ENCODE measurements around the gene NHERF1.

DNA sequence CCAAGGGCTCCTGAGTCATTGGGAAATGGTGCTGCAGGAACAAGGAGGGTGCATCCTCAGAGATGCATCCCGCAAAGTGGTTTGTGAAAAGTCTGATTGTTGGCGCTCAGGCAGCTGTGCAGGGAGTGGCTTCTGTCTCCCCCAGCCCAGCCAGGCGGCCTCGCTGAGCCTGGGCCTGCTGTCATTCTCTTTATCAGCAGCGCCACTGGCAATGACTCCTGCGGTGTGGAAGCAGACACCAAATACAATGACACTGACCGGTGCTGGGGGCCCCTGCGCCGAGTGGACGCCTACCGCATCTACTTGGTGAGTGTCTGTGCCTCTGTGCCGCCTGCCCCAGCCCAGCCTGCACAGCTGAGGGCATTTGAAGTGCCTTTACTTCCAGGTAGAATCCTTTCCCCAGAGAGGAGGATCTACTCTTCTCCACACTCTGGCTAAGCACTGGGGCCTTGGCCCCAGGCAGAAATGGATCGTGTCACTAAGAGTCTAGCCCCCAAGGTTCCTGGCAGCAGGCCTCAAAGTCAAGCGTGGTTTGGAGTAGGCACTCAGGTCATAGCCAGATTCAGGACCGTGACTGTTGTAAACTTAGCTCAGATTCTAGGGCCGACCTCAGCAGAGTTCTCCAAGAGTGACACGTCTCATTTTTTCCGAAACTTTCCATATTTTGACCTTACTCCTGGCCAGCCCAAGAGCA is 47.0 kb downstream of the NHERF1 start:
- TF ChIP-seq, protein P1, sequence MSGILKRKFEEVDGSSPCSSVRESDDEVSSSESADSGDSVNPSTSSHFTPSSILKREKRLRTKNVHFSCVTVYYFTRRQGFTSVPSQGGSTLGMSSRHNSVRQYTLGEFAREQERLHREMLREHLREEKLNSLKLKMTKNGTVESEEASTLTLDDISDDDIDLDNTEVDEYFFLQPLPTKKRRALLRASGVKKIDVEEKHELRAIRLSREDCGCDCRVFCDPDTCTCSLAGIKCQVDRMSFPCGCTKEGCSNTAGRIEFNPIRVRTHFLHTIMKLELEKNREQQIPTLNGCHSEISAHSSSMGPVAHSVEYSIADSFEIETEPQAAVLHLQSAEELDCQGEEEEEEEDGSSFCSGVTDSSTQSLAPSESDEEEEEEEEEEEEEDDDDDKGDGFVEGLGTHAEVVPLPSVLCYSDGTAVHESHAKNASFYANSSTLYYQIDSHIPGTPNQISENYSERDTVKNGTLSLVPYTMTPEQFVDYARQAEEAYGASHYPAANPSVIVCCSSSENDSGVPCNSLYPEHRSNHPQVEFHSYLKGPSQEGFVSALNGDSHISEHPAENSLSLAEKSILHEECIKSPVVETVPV (CRISPR knock-in tag; IDR thresholded peaks at IDR 0.05): no peak
- TF ChIP-seq ARNTL (CRISPR knock-in tag; IDR thresholded peaks at IDR 0.05; ENCODE audit: borderline replicate concordance, low read depth): no peak
- no peak for TF ChIP-seq RARB (CRISPR knock-in tag; IDR thresholded peaks at IDR 0.05)
- TF ChIP-seq, protein P2, sequence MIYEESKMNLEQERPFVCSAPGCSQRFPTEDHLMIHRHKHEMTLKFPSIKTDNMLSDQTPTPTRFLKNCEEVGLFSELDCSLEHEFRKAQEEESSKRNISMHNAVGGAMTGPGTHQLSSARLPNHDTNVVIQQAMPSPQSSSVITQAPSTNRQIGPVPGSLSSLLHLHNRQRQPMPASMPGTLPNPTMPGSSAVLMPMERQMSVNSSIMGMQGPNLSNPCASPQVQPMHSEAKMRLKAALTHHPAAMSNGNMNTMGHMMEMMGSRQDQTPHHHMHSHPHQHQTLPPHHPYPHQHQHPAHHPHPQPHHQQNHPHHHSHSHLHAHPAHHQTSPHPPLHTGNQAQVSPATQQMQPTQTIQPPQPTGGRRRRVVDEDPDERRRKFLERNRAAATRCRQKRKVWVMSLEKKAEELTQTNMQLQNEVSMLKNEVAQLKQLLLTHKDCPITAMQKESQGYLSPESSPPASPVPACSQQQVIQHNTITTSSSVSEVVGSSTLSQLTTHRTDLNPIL (CRISPR knock-in tag; IDR thresholded peaks at IDR 0.05; ENCODE audit: low read depth): no peak

All from SK-N-SH treated with all-trans-retinoic acid at 6 μM for 48 hours (cell line).